GM18909 (cell line): ENCODE data around the gene HECTD2.
"Not testable (repeated sequence)": the region's sequence is repeated elsewhere in the genome, so short reads cannot be mapped to it uniquely, and the experiment has no call there.

Source experiments
- ATAC-seq: cut with Tn5 transposase; IDR thresholded peaks from one replicate; pipeline ENCODE4 v1.9.1; 2021; ENCODE audit warnings: mild to moderate bottlenecking; ENCODE audit not compliant: unreplicated experiment, poor library complexity

HECTD2 gene

DNA sequence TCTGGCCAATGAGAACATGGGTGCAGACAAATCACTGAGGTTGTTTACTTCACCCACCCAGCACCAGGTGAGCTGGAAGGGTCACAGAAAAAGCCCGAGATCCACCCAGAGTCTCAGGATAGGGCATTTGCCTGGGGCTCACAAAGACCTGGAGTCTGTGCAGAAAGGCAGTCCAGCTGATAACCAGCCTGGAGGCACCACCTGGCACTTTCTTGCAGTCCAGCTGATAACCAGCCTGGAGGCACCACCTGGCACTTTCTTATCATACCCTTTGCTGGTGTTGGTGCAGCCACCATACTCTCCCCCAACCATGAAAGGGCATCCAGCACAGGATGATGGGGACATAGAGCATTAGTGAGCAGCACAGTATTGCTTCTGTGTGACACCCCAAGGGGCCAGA, 118.6 kb downstream of the HECTD2 start:
- no peak for ATAC-seq

DNA sequence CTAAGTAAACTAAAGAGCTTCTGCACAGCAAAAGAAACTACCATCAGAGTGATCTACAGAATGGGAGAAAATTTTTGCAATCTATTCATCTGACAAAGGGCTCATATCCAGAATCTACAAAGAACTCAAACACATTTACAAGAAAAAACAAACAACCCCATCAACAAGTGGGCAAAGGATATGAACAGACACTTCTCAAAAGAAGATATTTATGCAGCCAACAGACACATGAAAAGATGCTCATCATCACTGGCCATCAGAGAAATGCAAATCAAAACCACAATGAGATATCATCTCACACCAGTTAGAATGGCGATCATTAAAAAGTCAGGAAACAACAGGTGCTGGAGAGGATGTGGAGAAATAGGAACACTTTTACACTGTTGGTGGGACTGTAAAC, 124.6 kb downstream of the HECTD2 start:
- ATAC-seq, result not testable (repeated sequence)

DNA sequence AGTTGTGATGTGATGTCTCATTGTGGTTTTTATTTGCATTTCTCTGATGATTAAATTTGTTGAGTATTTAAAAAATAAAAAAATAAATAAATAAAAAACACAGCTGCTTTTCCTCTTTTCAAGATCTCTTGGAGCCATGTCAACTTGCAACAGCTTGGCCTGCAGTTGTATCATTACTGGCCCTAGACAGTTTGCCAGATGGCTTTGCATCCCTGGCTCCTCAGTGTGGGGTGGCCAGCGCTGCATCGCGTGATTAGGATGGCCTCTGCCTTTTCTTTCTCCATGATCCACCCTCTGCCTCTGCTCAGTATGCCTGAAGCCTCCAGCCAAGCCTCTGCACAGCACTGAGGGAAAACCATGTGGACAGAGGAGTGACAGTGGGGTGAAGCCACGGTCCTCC, 126.0 kb downstream of the HECTD2 start:
- no peak for ATAC-seq

DNA sequence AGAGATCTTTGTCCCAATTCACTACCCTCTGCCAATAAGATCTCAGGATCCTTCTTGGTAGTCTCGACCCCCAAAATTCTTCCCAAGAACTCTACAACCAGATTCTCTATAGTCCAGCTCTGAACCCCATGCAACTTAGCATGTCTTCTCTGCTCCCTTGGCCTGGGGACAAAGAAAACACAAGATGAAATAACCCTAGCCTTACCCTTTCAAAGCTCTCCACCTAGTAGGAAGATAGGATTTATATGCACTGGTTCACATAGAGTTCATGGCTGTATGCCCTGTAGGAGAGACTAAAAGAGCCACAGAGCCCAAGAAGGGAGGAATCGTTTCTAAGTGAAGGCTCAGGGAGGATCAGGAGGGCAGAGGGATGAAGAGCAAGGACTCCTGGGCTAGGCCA, 126.6 kb downstream of the HECTD2 start:
- no peak for ATAC-seq

DNA sequence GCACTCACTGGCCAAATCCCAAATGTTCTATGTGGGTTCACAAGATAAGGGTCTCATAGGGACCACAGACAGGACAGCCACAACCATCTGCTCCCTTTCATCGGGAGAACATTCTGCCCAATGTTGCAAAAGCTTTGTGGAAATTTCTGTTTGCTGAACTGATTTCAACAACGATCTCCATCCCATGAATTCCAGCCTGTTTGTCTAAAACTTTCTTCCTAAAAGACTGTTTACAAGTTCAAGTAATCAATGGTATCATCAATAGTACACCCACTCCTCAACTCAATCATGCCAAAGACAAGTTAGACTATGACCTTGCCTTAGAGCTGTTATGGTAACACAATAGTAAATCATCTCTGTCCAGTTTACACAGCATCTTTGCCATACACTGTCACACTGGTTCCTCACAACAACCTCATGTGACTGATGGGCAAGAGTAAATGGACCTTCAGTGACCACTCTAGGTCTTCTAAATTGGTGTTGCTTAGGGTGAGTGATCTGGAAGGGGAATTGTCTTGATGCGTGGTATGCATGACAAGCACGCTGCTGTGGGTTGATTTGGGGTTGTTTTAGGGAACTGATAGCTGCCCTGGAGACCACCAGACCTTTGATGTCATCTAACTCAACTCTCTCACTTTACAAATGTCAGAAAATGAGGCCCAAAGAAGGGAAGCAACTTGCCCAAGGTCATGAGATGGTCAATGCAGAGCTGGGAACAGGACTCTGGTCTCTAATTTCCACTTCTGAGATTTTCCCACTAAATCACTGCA, 127.7 kb downstream of the HECTD2 start:
- ATAC-seq, result no peak

DNA sequence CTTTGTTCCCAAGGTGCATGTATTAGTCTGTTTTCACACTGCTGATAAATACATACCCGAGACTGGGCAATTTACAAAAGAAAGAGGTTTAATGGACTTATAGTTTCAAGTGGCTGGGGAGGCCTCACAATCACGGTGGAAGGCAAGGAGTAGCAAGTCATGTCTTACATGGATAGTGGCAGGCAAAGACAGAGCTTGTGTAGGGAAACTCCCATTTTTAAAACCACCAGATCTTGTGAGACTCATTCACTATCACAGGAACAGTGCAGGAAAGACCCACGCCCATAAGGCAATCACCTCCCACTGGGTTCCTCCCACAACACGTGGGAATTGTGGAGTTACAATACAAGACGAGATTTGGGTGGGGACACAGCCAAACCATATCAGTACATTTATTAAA, 129.8 kb downstream of the HECTD2 start:
- ATAC-seq, result no peak

DNA sequence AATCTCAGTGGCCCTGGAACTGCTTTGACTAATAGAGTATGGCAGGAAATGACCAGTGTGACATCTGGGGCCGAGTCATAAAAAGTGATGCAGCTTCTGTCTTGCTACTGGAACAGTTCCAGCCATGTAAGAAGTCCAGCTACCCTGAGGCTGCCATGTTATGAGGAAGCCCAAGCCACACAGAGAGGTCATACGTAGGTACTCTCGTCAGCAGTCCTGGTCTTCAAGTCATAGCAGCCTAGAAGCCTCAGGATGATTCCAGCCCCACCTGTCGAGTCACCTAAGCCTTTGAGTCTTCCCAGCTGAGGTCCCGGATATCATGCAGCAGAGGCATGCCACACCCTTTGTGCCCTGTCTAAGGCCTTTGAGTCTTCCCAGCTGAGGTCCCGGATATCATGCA, 130.6 kb downstream of the HECTD2 start:
- ATAC-seq, result no peak

DNA sequence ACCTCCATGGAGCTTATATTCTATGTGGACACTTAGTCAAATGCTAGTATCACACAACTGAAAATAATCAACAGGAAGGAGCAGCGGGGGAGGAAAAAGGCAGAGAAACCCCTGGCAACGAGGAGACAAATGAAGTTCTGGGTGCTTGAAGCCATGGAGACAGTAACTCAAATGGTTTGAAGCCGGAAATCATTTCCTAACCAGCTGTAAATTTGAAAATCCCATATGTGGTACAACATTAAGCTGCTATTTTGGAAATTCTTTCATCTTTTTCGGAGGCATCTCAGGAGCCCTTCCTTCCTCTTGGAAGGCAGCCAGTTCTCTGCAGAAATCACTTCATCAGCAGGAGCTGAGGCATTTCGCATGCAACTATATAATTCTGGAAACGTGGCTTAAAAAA, 131.3 kb downstream of the HECTD2 start:
- ATAC-seq, result no peak

DNA sequence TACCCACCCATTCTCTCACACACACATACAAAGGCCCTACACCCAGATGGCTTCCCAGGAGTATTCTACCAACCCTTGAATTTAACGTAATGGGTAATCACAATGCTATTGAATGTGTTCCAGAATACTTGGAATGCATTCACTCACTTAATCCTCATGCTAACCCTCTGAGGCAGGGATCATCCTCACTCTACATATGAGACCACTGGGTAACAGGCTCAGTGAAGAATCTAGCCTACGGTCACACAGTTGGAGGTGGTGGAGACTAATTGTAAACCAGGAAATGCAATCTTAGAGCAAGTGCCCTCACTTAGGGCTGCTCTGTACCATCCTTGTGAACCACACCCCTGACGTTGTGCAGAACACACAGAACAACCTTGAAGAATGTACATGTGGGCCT, 135.2 kb downstream of the HECTD2 start:
- no peak for ATAC-seq

DNA sequence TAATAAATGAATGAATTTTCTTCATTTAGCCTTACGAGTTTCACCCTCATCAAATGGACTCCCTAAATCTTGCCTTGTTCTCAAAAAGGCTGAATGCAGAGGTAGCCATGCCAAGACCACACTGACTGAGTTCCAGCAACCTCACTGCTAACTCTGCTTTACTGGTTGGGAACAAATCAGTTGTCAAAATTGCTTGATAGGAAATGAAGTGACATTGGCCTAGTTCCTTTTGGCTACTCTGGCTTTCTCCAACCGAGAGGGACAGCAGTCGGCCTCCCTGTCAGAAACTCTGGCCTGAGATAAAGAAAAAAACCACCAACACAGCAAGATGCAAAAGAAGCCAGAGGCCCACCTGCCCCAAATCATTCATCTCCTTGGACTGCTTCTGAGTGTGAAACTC, 135.7 kb downstream of the HECTD2 start:
- no peak for ATAC-seq

DNA sequence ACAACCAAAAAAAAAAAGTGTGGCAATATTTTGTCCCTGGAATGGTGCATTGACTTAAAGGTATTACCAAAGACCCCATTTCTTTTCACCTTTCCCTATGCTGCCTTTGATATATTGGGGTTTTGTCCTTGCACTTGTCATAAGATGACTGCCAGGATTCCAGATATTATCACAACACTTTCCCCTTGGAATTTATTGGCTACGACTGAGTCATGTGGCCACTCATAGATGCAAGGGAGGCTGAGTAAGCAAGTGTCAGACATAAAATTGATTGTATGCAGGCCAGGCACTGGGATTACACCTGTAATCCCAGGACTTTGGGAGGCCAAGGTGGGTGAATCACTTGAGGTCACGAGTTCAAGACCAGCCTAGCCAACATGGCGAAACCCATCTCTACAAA, 139.1 kb downstream of the HECTD2 start:
- no peak for ATAC-seq

DNA sequence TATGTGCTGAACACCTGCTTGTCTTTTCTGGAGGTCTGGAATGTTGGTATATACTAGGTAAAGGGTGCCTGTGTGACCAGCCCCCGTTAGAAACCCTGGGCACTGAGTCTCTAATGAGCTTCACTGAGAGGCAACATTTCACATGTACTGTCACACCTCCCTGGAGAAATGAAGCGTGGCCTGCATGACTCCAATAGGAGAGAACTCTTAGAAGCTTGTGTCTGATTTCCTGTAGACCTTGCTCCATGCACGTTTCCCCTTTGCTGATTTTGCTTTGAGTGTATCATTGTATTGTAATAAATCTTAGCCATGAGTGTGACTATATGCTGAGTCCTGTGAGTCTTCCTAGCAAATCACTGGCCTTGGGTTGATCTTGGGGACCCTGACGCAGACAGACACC, 139.9 kb downstream of the HECTD2 start:
- no peak for ATAC-seq

DNA sequence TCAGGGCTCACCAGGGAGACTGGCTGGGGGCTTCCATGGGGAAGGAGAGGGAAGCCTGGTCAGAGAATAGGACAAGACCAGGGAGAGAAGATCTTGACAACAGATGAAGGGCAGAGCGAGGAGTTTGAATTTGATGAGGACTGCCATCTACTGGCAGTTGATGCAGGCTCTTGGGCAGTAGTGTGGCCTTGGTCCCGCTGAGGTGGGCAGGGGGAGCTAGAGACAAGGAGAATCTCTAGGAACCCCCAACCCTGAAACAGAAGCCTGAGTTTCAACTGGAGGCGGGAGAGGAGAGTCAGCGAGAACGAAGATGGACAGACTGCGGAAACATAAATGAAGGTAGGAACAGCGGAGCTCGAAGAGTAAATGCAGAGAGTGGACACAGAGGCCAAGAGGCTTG, 141.7 kb downstream of the HECTD2 start:
- no peak for ATAC-seq

DNA sequence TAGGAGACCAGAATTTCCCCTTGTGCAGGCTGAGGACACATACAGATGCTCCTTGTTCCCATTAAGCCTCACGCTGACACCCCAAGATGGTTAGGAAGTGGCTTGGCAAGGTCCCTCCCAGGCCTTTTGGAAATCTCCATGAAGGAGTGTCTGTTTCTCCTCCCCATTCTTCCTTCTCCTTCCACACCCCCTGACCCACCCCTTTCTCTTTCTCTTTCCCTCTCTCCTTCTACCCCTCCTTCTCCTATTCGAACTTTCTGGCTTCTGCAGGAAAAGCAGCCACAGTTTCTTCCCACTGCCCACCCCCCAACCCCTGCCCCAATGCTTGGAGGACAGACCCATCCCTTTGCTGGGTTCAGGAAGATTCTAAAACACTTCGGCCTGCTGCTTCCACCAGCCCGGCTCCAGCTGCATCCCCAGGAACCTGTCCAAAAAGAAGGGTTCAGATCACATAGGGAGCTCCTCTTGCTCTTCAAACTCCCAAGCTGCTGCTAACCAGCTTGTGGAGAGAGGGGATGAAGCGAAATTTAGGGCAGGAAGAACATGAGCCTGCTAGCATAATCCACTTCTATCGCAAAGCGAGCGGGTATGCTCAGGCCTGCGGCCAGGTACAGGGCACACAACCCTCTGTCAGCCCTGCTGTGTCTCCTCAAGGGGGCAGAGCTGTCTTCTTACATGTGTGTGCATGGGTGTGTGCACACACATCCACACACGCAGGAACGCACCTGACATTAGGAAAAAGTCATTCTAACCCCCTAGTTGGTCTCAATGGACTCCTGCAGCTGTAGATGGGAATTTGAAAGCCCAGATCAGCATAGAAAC, 142.3 kb downstream of the HECTD2 start:
- ATAC-seq, result no peak

DNA sequence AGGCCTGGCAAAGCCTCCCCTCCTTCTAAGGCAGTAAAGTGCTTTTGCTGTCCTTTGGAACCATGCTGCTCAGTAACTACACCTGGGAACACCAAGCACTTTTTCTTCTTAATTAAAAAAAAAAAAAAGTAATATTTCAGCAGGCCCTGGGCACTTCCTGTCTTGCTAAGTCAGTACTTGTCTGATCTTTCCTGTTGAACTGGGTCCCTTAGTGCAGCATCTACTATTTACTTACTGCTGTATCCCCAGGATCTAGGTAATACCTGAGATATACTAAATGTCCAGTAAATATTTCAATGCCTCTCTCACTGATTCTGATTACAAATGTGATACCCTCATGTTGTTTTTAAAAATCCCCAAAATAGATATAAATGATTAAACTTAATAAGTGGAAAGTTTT, 145.3 kb downstream of the HECTD2 start:
- ATAC-seq, result no peak

DNA sequence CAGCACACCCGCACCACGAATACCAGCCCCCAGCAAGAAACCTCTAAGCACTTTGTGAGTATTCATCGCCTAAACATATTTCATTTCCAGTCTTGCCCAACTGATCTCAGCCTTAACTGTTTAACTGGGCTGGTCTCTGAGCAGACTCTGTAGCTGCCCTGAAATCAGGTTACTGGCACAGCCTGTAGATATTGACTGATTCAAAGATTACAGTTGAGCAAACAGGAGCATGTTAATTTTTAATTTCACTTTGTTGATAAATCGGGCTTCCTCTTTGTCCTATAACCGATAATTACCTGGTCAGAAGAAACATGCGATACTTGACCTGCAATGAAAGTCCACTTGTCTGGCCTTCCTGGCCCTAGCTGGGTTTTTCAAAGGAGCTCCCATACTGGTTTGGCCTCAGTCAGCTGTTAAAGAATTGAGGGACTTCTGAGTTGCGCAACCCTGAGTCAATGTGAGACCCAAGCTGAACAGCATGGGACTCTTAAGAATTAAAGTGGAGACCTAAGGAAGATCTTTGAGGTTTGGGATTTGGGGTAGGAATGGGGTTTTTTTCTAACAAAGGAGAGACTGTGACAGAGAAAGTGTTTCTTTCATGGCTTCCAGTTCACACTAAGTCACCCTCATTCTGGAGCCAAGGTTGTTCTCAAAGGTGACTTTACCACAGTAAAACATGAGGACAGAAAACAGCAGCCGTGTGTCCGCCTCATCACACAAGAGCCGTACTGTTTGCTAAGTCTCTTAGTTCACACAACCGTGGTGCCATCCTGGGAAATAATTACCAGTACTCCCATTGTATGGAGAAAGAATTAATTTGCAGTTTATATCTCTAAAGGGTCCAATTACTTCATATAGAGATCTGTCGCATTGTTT, 146.8 kb downstream of the HECTD2 start:
- no peak for ATAC-seq

DNA sequence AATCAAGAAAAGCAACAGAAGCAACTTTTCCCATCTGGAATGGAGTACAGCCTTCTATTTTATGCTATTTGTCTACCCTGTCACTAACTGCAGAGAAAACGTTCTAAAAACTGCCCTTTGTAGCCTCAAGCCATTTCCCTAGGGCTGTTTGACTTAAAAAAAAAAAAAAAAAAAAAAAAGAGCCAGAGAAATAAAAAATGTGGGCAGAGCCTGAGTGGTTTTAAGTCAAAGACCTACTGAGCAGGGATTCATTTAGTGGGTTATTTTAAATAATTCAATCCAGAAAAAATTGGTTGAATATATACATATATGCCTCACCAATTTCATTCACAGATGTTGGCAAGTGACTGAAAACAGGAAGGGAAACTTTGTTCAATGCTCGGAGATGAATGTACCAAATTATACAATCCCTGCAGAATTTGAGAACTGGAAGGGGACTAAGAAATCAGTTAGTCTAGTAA, 147.5 kb downstream of the HECTD2 start:
- no peak for ATAC-seq

DNA sequence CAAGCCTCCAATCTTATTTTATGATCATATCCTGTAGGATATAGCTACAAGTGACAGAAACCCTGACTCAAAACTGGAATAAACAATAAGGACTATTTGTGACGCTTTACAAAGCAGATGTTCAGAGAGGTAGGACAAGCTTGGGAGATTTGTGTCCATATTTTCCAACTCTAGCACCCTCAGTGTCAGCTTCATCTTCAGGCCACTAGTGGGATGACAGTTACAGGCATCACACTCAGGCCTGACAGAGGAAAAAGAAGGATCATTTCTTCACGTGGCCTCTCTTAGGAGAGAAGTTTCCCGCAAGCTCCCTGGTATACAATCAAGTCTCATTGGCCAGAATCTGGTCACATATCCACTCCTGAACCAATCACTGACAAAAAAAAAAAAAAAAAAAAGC, 148.3 kb downstream of the HECTD2 start:
- ATAC-seq, result no peak

DNA sequence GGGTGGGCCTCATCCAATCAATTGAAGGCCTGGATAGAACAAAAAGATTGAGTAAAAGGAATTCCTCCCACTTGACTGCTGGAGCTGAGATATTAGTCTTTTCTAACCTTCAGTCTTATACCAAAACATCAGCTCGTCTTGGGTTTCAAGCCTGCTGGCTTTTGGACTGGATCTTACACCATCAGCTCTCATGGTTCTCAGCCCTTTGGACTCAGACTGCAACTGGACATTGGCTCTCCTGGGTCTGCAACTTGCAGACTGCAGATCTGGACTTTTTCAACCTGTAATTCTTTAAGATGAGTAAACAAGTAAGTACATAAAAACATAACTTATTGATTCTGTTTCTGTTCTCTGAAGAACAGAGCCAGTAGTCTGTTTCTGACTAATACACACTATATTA, 149.0 kb downstream of the HECTD2 start:
- no peak for ATAC-seq

DNA sequence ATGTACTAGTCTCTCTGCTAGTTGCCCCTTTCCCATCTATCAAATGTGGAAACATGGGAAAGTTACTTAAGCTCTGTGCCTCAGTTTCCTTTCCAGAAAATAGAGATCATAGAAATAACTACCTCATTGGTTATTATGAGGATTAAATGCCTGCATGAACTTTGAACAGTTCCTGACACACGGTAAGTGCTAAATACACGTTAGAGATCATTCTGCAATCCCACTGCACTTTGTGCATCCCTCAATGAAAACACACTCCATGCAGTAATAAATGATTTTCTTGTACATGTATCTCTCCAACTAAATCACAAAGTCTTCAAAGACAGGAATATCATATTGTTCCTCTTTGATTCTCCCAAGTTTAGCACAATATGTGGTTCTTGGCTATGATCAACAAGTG, 149.6 kb downstream of the HECTD2 start:
- ATAC-seq, result no peak

DNA sequence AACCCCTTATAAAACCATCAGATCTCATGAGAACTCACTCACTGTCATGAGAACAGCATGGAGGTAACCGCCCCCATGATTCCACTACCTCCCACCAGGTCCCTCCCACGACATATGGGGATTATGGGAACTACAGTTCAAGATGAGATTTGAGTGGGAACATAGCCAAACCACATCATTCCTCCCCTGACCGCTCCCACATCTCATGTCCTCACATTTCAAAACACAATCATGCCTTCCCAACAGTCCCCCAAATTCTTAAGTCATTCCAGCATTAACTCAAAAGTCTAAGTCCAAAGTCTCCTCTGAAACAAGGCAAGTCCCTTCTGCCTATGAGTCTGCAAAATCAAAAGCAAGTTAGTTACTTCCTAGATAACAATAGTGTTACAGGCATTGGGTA, 150.7 kb downstream of the HECTD2 start:
- not testable (repeated sequence) for ATAC-seq
